Upper lobe of left lung (tissue), 6 donors: ENCODE results near the gene HENMT1. TPM values are rescaled to one million over a fixed set of nuclear protein-coding genes. Genes with fewer than 3 reads are reported as not detected.

Source experiments
- ATAC-seq, 2 donors: fragments of 200-7000 bp; cut with Tn5 transposase; one replicate each; pipeline ENCODE4 v1.9.1; 2022; ENCODE audit warnings: mild to moderate bottlenecking in 2 of 2, moderate library complexity in 2 of 2; ENCODE audit not compliant: low FRiP score in 2 of 2
- DNase-seq, 2 donors: peaks; one replicate each; pipeline ENCODE4 v3.0.0-alpha.2; 2019 to 2020
- H3K27ac ChIP-seq, 4 donors: fragments of 200-600 bp; sonication (generic); one replicate each; pipeline ENCODE4 v1.5.1; 2016 to 2019
- H3K27me3 ChIP-seq, 4 donors: fragments of 200-600 bp; sonication (generic); one replicate each; pipeline ENCODE4 v1.5.1; 2017 to 2019
- H3K36me3 ChIP-seq, 4 donors: fragments of 200-600 bp; sonication (generic); one replicate each; pipeline ENCODE4 v1.5.1; 2016 to 2019
- H3K4me1 ChIP-seq, 4 donors: fragments of 200-600 bp; sonication (generic); one replicate each; pipeline ENCODE4 v1.5.1; 2018 to 2019
- H3K4me3 ChIP-seq, 4 donors: fragments of 200-600 bp; sonication (generic); one replicate each; pipeline ENCODE4 v1.5.1; 2017 to 2019; ENCODE audit warnings: mild to moderate bottlenecking in 2 of 4, moderate library complexity in 1 of 4
- H3K9me3 ChIP-seq, 4 donors: fragments of 200-600 bp; sonication (generic); one replicate each; pipeline ENCODE4 v1.5.1; 2018 to 2019
- CTCF ChIP-seq, 6 experiments: fragments of 450-650 bp in 4 of 6; fragments of 200-600 bp in 2 of 6; sonication (generic) in 2 of 6; IDR thresholded peaks; one replicate each; pipeline ENCODE4 v1.5.1; 2016 to 2019; ENCODE audit warnings: antibody characterized with exemption in 6 of 6
- EP300 ChIP-seq, 4 donors: sonication (generic); formaldehyde crosslinking; IDR thresholded peaks; one replicate each; pipeline ENCODE4 v1.5.1; 2017; ENCODE audit warnings: antibody characterized with exemption in 4 of 4, control low read depth in 2 of 4
- POLR2A ChIP-seq, 4 donors: fragments of 450-650 bp; IDR thresholded peaks; one replicate each; pipeline ENCODE4 v1.5.1; 2016 to 2017; ENCODE audit warnings: antibody characterized with exemption in 4 of 4, mild to moderate bottlenecking in 2 of 4
- POLR2AphosphoS5 ChIP-seq, 2 donors: sonication (generic); formaldehyde crosslinking; IDR thresholded peaks; one replicate each; pipeline ENCODE4 v1.5.1; 2017; ENCODE audit warnings: antibody characterized with exemption in 2 of 2
- WGBS, 2 donors: methylation state at CpG; one replicate each; pipeline ENCODE4 v1.1.5; 2017 to 2018; 5-methylcytosine and 5-hydroxymethylcytosine counted together
- total RNA-seq, 6 donors: library from RNA; depleted of rRNA in 4 of 6; stranded (reverse); fragments of >200 nt in 4 of 6; gene quantifications; one replicate each; pipeline versions ENCODE4 v1.1.0 to v1.2.1, GENCODE V29; 2016 to 2021
- donor health status: DM: no; HTN: no; CAD: no; lungs with moderate emphysema.
- donor health status: DM: no; HTN: yes; CAD: no; lungs with severe emphysema.

HENMT1 gene
- total RNA-seq, 6 donors from 2014 or later: 5.0 to 12.3 (median 7.0) TPM

GRCh38 chr1:108646648-108647269 lies 14.1 kb downstream of the HENMT1 start:
- no peak overlapping the region for H3K4me3 ChIP-seq
- H3K27ac ChIP-seq: peak overlapping the region; percentile 87 to 92 (median 90)
- no peaks in the 10 kb centered on the region for H3K9me3 ChIP-seq
- WGBS, 2 donors: 50 to 72% methylated on average over 11 of the region's 11 CpGs
- TF ChIP-seq CTCF (IDR thresholded peaks at IDR 0.05) (no peak), EP300 (IDR thresholded peaks at IDR 0.05) (peak in 2 of 4 donors; percentile 54 to 61), POLR2AphosphoS5 (IDR thresholded peaks at IDR 0.05) (peak; percentile 68 to 88), POLR2A (IDR thresholded peaks at IDR 0.05) (peak in 1 of 4 donors; percentile 70)
- H3K4me1 ChIP-seq: peaks cover 9 to 35% (median 22%) of the 10 kb centered on the region in 4 donors
- ATAC-seq (peak; percentile 82 to 87), DNase-seq (peak; percentile 29 to 85)
- H3K27me3 ChIP-seq: no peaks in the 10 kb centered on the region
- H3K36me3 ChIP-seq: no peaks in the 10 kb centered on the region

- no peaks in the 10 kb centered on the region for H3K9me3 ChIP-seq
- H3K4me3 ChIP-seq: no peak overlapping the region
- no peaks in the 10 kb centered on the region for H3K27me3 ChIP-seq
- no peaks in the 10 kb centered on the region for H3K36me3 ChIP-seq
- no peak for TF ChIP-seq POLR2AphosphoS5 (IDR thresholded peaks at IDR 0.05)
- TF ChIP-seq CTCF (IDR thresholded peaks at IDR 0.05): no peak
- no peak for TF ChIP-seq POLR2A (IDR thresholded peaks at IDR 0.05)
- no peak for TF ChIP-seq EP300 (IDR thresholded peaks at IDR 0.05)
- 79 to 81% methylated on average over 4 of the region's 4 CpGs for WGBS, 2 donors
- H3K27ac ChIP-seq: peak overlapping the region; percentile 87 to 92 (median 90)
- ATAC-seq: no peak
- no peak for DNase-seq
- H3K4me1 ChIP-seq: peaks cover 9 to 35% (median 22%) of the 10 kb centered on the region in 4 donors
Observed at GRCh38 chr1:108646265-108646647, 14.6 kb downstream of the HENMT1 start.

- TF ChIP-seq POLR2AphosphoS5 (IDR thresholded peaks at IDR 0.05) (no peak), CTCF (IDR thresholded peaks at IDR 0.05) (no peak), POLR2A (IDR thresholded peaks at IDR 0.05) (no peak), EP300 (IDR thresholded peaks at IDR 0.05) (no peak)
- Histone ChIP-seq H3K27ac (peak overlapping the region; percentile 87 to 92 (median 90)), H3K27me3 (no peaks in the 10 kb centered on the region), H3K4me1 (peaks cover 9 to 35% (median 22%) of the 10 kb centered on the region in 4 donors), H3K36me3 (no peaks in the 10 kb centered on the region), H3K4me3 (no peak overlapping the region), H3K9me3 (no peaks in the 10 kb centered on the region)
- 75 to 76% methylated on average over 9 of the region's 9 CpGs for WGBS, 2 donors
- DNase-seq (no peak), ATAC-seq (no peak)
Observed at GRCh38 chr1:108645564-108646184, 15.2 kb downstream of the HENMT1 start.

- Histone ChIP-seq H3K4me3 (no peak overlapping the region), H3K36me3 (no peaks in the 10 kb centered on the region), H3K4me1 (peaks cover 9 to 35% (median 22%) of the 10 kb centered on the region in 4 donors), H3K27ac (peak overlapping the region in 3 of 4 donors; percentile 89 to 92 (median 91)), H3K9me3 (no peaks in the 10 kb centered on the region), H3K27me3 (no peaks in the 10 kb centered on the region)
- no peak for ATAC-seq
- TF ChIP-seq EP300 (IDR thresholded peaks at IDR 0.05) (no peak), POLR2A (IDR thresholded peaks at IDR 0.05) (no peak), POLR2AphosphoS5 (IDR thresholded peaks at IDR 0.05) (no peak), CTCF (IDR thresholded peaks at IDR 0.05) (no peak)
- peak; percentile 5 to 48 for DNase-seq
- 49 to 51% methylated on average over 7 of the region's 7 CpGs for WGBS, 2 donors
Observed at GRCh38 chr1:108644984-108645383, 15.9 kb downstream of the HENMT1 start.
